Measurements from ENCODE around the gene COL10A1.

COL10A1 gene

GRCh38 chr6:116145803-116146675, 20.1 kb upstream of the COL10A1 start:
- Mint-ChIP-seq H3K9me3 (no peaks in the 10 kb centered on the region), H3K4me1 (no peaks in the 10 kb centered on the region), H3K27ac (no peak overlapping the region), H3K27me3 (no peaks in the 10 kb centered on the region), H3K4me3 (no peak overlapping the region)
- ATAC-seq (no peak), DNase-seq (no peak)

- H3K4me1 Mint-ChIP-seq = no peaks in the 10 kb centered on the region
- no peaks in the 10 kb centered on the region for H3K9me3 Mint-ChIP-seq
- ATAC-seq (no peak), DNase-seq (no peak)
- no peak overlapping the region for H3K4me3 Mint-ChIP-seq
- H3K27me3 Mint-ChIP-seq = no peaks in the 10 kb centered on the region
- H3K27ac Mint-ChIP-seq = no peak overlapping the region
Measured at GRCh38 chr6:116144605-116145004, 18.7 kb upstream of the COL10A1 start.

- ATAC-seq = no peak
- Mint-ChIP-seq H3K27ac (peak overlapping the region in 1 of 2 donors; percentile 27), H3K9me3 (no peaks in the 10 kb centered on the region), H3K4me1 (peaks cover 10% of the 10 kb centered on the region), H3K4me3 (no peak overlapping the region), H3K27me3 (no peaks in the 10 kb centered on the region)
- DNase-seq = no peak
Measured at GRCh38 chr6:116139917-116140316, 14.0 kb upstream of the COL10A1 start.

- DNase-seq (peak in 1 of 2 donors; percentile 72), ATAC-seq (peak; percentile 96)
- Mint-ChIP-seq H3K4me1 (peaks cover 10% of the 10 kb centered on the region), H3K9me3 (no peaks in the 10 kb centered on the region), H3K27ac (peak overlapping the region in 1 of 2 donors; percentile 65), H3K4me3 (peak overlapping the region; percentile 29 to 32), H3K27me3 (no peaks in the 10 kb centered on the region)
Measured at GRCh38 chr6:116136933-116137340, 11.0 kb upstream of the COL10A1 start.

- peak overlapping the region in 1 of 2 donors; percentile 65 for H3K27ac Mint-ChIP-seq
- H3K27me3 Mint-ChIP-seq = no peaks in the 10 kb centered on the region
- peaks cover 10% of the 10 kb centered on the region for H3K4me1 Mint-ChIP-seq
- H3K9me3 Mint-ChIP-seq = no peaks in the 10 kb centered on the region
- DNase-seq (peak in 1 of 2 donors; percentile 16), ATAC-seq (peak; percentile 24)
- no peak overlapping the region for H3K4me3 Mint-ChIP-seq
Measured at GRCh38 chr6:116136373-116136772, 10.4 kb upstream of the COL10A1 start.

GRCh38 chr6:116133453-116133852, 7.5 kb upstream of the COL10A1 start:
- Mint-ChIP-seq H3K4me3 (no peak overlapping the region), H3K4me1 (peaks cover 10% of the 10 kb centered on the region), H3K27me3 (no peaks in the 10 kb centered on the region), H3K27ac (no peak overlapping the region), H3K9me3 (no peaks in the 10 kb centered on the region)
- no peak for DNase-seq
- ATAC-seq = no peak

GRCh38 chr6:116127771-116128493, 2.0 kb upstream of the COL10A1 start:
- DNase-seq = no peak
- Mint-ChIP-seq H3K27me3 (no peaks in the 10 kb centered on the region), H3K4me1 (no peaks in the 10 kb centered on the region), H3K9me3 (no peaks in the 10 kb centered on the region), H3K27ac (no peak overlapping the region), H3K4me3 (no peak overlapping the region)
- ATAC-seq = no peak

- peaks cover 6% of the 10 kb centered on the region for H3K4me1 Mint-ChIP-seq
- H3K9me3 Mint-ChIP-seq = no peaks in the 10 kb centered on the region
- ATAC-seq (no peak), DNase-seq (no peak)
- H3K4me3 Mint-ChIP-seq = no peak overlapping the region
- H3K27me3 Mint-ChIP-seq = no peaks in the 10 kb centered on the region
- no peak overlapping the region for H3K27ac Mint-ChIP-seq
Measured at GRCh38 chr6:116120430-116120829, 5.5 kb downstream of the COL10A1 start.

GRCh38 chr6:116118608-116119007, 7.3 kb downstream of the COL10A1 start:
- H3K27me3 Mint-ChIP-seq = no peaks in the 10 kb centered on the region
- DNase-seq = no peak
- peaks cover 6% of the 10 kb centered on the region for H3K4me1 Mint-ChIP-seq
- H3K9me3 Mint-ChIP-seq = no peaks in the 10 kb centered on the region
- H3K4me3 Mint-ChIP-seq = no peak overlapping the region
- peak; percentile 76 for ATAC-seq
- no peak overlapping the region for H3K27ac Mint-ChIP-seq

GRCh38 chr6:116115781-116116180, 10.2 kb downstream of the COL10A1 start:
- H3K27me3 Mint-ChIP-seq = no peaks in the 10 kb centered on the region
- H3K4me3 Mint-ChIP-seq = no peak overlapping the region
- no peak for DNase-seq
- no peaks in the 10 kb centered on the region for H3K4me1 Mint-ChIP-seq
- H3K9me3 Mint-ChIP-seq = no peaks in the 10 kb centered on the region
- no peak overlapping the region for H3K27ac Mint-ChIP-seq
- ATAC-seq = no peak

- Mint-ChIP-seq H3K4me3 (no peak overlapping the region), H3K9me3 (no peaks in the 10 kb centered on the region), H3K27me3 (no peaks in the 10 kb centered on the region), H3K4me1 (no peaks in the 10 kb centered on the region), H3K27ac (no peak overlapping the region)
- DNase-seq (no peak), ATAC-seq (no peak)
Measured at GRCh38 chr6:116113386-116113785, 12.5 kb downstream of the COL10A1 start.

- no peak for DNase-seq
- Mint-ChIP-seq H3K27me3 (no peaks in the 10 kb centered on the region), H3K4me1 (no peaks in the 10 kb centered on the region), H3K4me3 (no peak overlapping the region), H3K27ac (peak overlapping the region in 1 of 2 donors; percentile 23), H3K9me3 (no peaks in the 10 kb centered on the region)
- ATAC-seq = peak; percentile 48
Measured at GRCh38 chr6:116111552-116112528, 14.1 kb downstream of the COL10A1 start.

GRCh38 chr6:116108836-116109235, 17.1 kb downstream of the COL10A1 start:
- Mint-ChIP-seq H3K9me3 (no peaks in the 10 kb centered on the region), H3K4me3 (no peak overlapping the region), H3K4me1 (peaks cover 22% of the 10 kb centered on the region), H3K27ac (peak overlapping the region in 1 of 2 donors; percentile 13), H3K27me3 (no peaks in the 10 kb centered on the region)
- no peak for ATAC-seq
- no peak for DNase-seq

GRCh38 chr6:116106146-116106545, 19.8 kb downstream of the COL10A1 start:
- DNase-seq = no peak
- Mint-ChIP-seq H3K4me3 (no peak overlapping the region), H3K27me3 (no peaks in the 10 kb centered on the region), H3K9me3 (no peaks in the 10 kb centered on the region), H3K27ac (no peak overlapping the region), H3K4me1 (peaks cover 46% of the 10 kb centered on the region)
- ATAC-seq = no peak

- peak overlapping the region in 1 of 2 donors; percentile 59 for H3K27ac Mint-ChIP-seq
- DNase-seq (no peak), ATAC-seq (no peak)
- H3K9me3 Mint-ChIP-seq = no peaks in the 10 kb centered on the region
- no peaks in the 10 kb centered on the region for H3K27me3 Mint-ChIP-seq
- H3K4me1 Mint-ChIP-seq = peaks cover 49% of the 10 kb centered on the region
- no peak overlapping the region for H3K4me3 Mint-ChIP-seq
Measured at GRCh38 chr6:116105247-116105646, 20.7 kb downstream of the COL10A1 start.
